ENCODE results near the gene CADM2. TPM values are rescaled to one million over a fixed set of nuclear protein-coding genes. Genes with fewer than 3 reads are reported as not detected.

The CADM2 gene
- total RNA-seq, 2 donors from 2014 or later, result 0.27 to 11.7 TPM

DNA sequence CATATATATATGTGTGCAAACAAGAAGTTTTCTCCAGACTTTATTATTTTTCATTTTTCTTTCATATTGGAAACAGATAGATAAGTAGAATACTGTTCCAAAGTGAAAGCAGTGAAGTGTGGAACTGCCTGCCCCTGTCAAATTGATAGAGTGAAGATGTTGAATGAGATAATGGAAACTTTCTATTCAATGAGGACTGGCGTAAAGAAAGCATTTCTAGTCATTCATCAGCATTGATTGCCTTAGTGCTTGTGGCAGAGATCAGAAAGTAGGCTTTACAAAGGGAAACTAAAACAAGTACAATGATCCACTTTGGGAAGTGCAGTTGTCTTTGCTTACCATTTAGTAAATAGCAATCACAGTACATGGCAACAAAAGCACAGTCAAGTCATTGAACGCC, 300.0 kb downstream of the CADM2 start:
- H3K27ac ChIP-seq, result no peak overlapping the region
- no peaks in the 10 kb centered on the region for H3K36me3 ChIP-seq
- H3K9me3 ChIP-seq, result no peaks in the 10 kb centered on the region
- intact Hi-C loops (cut with DNase I), result no loop called here
- DNase-seq (ENCODE audit: low spot score), result no peak
- no peaks in the 10 kb centered on the region for H3K4me1 ChIP-seq (replicated peaks)
- WGBS, result 84% methylated on average over 2 of the region's 2 CpGs
- TF ChIP-seq, protein P1, sequence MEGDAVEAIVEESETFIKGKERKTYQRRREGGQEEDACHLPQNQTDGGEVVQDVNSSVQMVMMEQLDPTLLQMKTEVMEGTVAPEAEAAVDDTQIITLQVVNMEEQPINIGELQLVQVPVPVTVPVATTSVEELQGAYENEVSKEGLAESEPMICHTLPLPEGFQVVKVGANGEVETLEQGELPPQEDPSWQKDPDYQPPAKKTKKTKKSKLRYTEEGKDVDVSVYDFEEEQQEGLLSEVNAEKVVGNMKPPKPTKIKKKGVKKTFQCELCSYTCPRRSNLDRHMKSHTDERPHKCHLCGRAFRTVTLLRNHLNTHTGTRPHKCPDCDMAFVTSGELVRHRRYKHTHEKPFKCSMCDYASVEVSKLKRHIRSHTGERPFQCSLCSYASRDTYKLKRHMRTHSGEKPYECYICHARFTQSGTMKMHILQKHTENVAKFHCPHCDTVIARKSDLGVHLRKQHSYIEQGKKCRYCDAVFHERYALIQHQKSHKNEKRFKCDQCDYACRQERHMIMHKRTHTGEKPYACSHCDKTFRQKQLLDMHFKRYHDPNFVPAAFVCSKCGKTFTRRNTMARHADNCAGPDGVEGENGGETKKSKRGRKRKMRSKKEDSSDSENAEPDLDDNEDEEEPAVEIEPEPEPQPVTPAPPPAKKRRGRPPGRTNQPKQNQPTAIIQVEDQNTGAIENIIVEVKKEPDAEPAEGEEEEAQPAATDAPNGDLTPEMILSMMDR (IDR thresholded peaks at IDR 0.05), result no peak
- no peaks in the 10 kb centered on the region for H3K27me3 ChIP-seq (replicated peaks; ENCODE audit: insufficient read depth)
- no peak overlapping the region for H3K4me3 ChIP-seq

DNA sequence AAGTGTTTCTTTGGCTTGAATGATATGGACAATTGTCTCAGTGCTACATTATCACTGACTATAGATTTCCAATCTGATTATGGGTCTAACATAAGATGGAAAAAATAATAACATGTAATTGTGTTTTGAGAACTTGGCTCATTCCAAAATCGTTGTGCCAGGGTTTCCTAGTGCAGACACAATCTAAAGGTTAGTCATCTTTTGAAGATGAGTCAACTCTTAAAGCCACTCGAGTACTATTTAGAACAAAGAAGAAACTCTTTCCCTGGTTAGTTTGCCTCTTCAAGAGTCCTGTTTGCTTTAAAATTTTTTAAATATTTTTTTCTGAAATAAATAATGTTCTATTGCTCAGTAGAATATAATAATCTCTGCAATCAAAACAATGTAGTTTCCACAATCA, 301.0 kb downstream of the CADM2 start:
- Histone ChIP-seq H3K27ac (no peak overlapping the region), H3K36me3 (no peaks in the 10 kb centered on the region), H3K27me3 (replicated peaks; ENCODE audit: insufficient read depth) (no peaks in the 10 kb centered on the region), H3K4me1 (replicated peaks) (no peaks in the 10 kb centered on the region), H3K9me3 (no peaks in the 10 kb centered on the region), H3K4me3 (no peak overlapping the region)
- intact Hi-C loops (cut with DNase I), result no loop called here
- TF ChIP-seq, protein P1 (IDR thresholded peaks at IDR 0.05), result no peak
- no peak for TF ChIP-seq POLR2AphosphoS5 (IDR thresholded peaks at IDR 0.05)
- DNase-seq (ENCODE audit: low spot score), result no peak
- 66% methylated on average over 2 of the region's 2 CpGs for WGBS

DNA sequence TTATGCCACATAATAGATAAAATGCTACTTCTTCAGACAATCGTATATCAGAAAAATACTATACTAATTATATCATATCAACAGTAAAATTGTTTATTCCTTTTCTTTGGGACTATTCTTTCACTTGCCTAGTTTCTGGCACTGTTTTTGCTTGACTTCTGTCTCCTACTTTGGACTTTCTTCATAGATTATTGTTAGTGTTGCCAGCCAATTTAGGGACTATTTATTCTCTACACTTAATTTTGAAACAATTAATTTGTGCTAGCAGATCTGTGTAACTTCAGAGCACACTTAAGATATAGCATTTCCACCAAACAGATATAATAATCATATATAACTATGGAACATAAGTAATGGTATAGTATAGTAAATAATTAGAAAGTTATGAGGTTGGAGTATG, 305.6 kb downstream of the CADM2 start:
- TF ChIP-seq POLR2A (IDR thresholded peaks at IDR 0.05) (no peak), POLR2AphosphoS5 (IDR thresholded peaks at IDR 0.05) (no peak)
- TF ChIP-seq, protein P1 (IDR thresholded peaks at IDR 0.05), result no peak
- H3K9me3 ChIP-seq, result no peaks in the 10 kb centered on the region
- H3K27me3 ChIP-seq (replicated peaks; ENCODE audit: insufficient read depth), result no peaks in the 10 kb centered on the region
- H3K4me3 ChIP-seq, result no peak overlapping the region
- intact Hi-C loops (cut with DNase I), result no loop called here
- H3K4me1 ChIP-seq (replicated peaks), result no peaks in the 10 kb centered on the region
- DNase-seq (ENCODE audit: low spot score), result no peak
- H3K27ac ChIP-seq, result no peak overlapping the region
- 93% methylated on average over 1 of the region's 1 CpG for WGBS
- no peaks in the 10 kb centered on the region for H3K36me3 ChIP-seq

DNA sequence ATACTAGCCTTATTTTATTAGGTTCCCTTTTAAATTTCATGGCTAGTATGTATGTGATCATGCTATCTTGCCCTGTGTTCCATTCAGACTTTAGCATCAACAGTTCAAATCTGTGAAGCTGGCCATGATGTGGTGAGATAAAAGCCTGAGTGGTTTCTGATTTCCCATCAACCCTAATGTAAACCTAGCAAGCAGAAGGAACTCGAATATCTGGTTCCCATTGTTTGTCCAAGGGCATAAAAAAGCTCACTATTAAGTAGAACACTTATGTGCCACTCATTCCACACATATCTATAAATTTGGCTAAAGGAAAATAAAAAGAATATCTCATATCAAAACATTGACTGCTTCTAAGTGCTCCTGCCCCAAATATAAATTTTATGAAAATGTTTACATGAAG, 311.7 kb downstream of the CADM2 start:
- Histone ChIP-seq H3K27me3 (replicated peaks; ENCODE audit: insufficient read depth) (no peaks in the 10 kb centered on the region), H3K4me1 (replicated peaks) (no peaks in the 10 kb centered on the region), H3K9me3 (no peaks in the 10 kb centered on the region), H3K4me3 (no peak overlapping the region), H3K36me3 (no peaks in the 10 kb centered on the region), H3K27ac (no peak overlapping the region)
- intact Hi-C loops (cut with DNase I), result no loop called here
- no peak for TF ChIP-seq POLR2AphosphoS5 (IDR thresholded peaks at IDR 0.05)
- TF ChIP-seq, protein P1 (IDR thresholded peaks at IDR 0.05), result no peak
- TF ChIP-seq POLR2A (IDR thresholded peaks at IDR 0.05), result no peak
- DNase-seq (ENCODE audit: low spot score), result no peak
- 9% methylated on average over 1 of the region's 1 CpG for WGBS

DNA sequence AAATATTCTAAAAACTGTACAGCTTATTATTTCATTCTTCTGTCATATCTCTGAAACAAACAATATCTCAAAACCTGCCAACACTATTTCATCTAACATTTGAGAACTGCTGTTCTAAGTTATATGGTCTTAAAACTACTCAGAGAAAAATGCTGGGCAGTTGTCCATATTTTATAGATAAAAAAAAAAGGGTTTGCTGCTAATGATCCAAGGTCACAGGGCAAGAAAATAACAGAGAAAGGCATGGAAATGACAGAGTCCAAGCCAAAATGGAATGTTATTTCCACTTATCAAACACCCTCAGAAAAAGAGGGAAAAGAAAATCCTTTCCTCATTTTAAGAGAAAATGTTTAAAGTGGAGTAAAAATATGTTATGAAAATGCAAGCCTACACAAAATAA, 313.1 kb downstream of the CADM2 start:
- intact Hi-C loops (cut with DNase I), result no loop called here
- Histone ChIP-seq H3K4me1 (replicated peaks) (no peaks in the 10 kb centered on the region), H3K27ac (no peak overlapping the region), H3K27me3 (replicated peaks; ENCODE audit: insufficient read depth) (no peaks in the 10 kb centered on the region), H3K36me3 (no peaks in the 10 kb centered on the region), H3K9me3 (no peaks in the 10 kb centered on the region), H3K4me3 (no peak overlapping the region)
- TF ChIP-seq POLR2AphosphoS5 (IDR thresholded peaks at IDR 0.05) (no peak), POLR2A (IDR thresholded peaks at IDR 0.05) (no peak)
- TF ChIP-seq, protein P1 (IDR thresholded peaks at IDR 0.05), result no peak
- DNase-seq (ENCODE audit: low spot score), result no peak

All from prostate gland (tissue), 2 donors.